ENCODE data around the gene CDS2. TPM values are rescaled to one million over a fixed set of nuclear protein-coding genes. Genes with fewer than 3 reads are reported as not detected.

CDS2 gene
- total RNA-seq, 1 experiment from 2014 or later: 25.7 TPM

DNA sequence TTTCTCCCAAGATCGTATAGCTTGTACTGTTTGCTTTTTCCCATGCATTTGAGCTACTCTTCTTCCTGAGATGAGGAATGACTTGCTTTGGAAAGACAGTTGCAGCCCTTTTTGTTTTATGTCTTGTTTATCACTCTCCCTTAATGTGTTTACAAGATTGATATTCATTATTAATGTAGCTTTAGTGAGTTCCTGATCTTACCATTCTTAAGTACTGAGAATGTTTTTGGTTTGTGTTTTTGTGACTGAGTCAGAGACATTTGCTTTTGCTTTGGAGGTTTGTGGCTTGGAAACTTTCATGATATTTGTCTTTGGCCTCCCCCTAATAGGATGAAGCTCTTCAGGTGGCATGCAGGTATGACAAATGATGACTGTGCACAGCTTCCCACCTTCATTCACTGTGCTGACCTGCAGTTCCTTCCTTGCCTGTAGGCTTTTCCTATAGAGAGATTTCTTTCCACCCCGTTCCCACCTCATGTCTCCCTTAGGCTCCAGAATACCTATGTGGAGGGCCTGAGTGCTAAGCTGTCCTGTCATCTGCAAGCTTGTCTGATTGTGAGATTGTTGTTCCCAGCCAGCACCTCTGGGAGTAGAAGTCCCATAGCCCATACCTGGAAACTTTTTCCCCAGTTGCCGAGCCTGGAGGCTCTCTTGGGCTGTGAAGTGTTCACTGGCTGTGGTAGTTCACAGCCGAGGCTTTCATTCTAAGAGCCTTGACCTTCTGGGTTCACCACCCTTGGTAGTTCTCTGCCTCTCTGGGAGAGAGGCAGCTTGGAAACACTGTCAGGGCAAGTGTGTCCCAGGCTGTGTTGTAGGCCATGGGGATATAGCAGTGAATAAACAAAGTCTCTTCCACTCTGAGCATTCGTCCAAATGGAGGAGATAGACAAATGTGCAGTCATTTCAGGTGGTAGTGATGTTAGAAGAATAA is 27.1 kb downstream of the CDS2 start:
- Mint-ChIP-seq H3K27me3 (ENCODE audit: unreplicated experiment) (no peaks in the 10 kb centered on the region), H3K9me3 (ENCODE audit: low read depth, unreplicated experiment) (peaks cover 3% of the 10 kb centered on the region), H3K36me3 (ENCODE audit: insufficient read depth, unreplicated experiment) (no peaks in the 10 kb centered on the region), H3K4me3 (ENCODE audit: low read depth, unreplicated experiment) (no peak overlapping the region), H3K4me1 (ENCODE audit: low read depth, unreplicated experiment) (peaks cover 48% of the 10 kb centered on the region), H3K27ac (ENCODE audit: unreplicated experiment) (no peak overlapping the region)
- no peak for DNase-seq
- CTCF ChIA-PET: no interaction called here
- TF ChIP-seq, protein P1, sequence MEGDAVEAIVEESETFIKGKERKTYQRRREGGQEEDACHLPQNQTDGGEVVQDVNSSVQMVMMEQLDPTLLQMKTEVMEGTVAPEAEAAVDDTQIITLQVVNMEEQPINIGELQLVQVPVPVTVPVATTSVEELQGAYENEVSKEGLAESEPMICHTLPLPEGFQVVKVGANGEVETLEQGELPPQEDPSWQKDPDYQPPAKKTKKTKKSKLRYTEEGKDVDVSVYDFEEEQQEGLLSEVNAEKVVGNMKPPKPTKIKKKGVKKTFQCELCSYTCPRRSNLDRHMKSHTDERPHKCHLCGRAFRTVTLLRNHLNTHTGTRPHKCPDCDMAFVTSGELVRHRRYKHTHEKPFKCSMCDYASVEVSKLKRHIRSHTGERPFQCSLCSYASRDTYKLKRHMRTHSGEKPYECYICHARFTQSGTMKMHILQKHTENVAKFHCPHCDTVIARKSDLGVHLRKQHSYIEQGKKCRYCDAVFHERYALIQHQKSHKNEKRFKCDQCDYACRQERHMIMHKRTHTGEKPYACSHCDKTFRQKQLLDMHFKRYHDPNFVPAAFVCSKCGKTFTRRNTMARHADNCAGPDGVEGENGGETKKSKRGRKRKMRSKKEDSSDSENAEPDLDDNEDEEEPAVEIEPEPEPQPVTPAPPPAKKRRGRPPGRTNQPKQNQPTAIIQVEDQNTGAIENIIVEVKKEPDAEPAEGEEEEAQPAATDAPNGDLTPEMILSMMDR (IDR thresholded peaks at IDR 0.05; ENCODE audit: unreplicated experiment): no peak
- intact Hi-C loops (cut with micrococcal nuclease; ENCODE audit: unreplicated experiment): no loop called here
- BruUV-seq (replicated peaks): no TSS peak

GRCh38 chr20:5154543-5154925 is 27.7 kb downstream of the CDS2 start:
- CTCF ChIA-PET: no interaction called here

GRCh38 chr20:5155404-5155803 is 28.6 kb downstream of the CDS2 start:
- CTCF ChIA-PET: no interaction called here
- Mint-ChIP-seq H3K4me3 (ENCODE audit: low read depth, unreplicated experiment) (no peak overlapping the region), H3K27ac (ENCODE audit: unreplicated experiment) (no peak overlapping the region), H3K27me3 (ENCODE audit: unreplicated experiment) (no peaks in the 10 kb centered on the region), H3K36me3 (ENCODE audit: insufficient read depth, unreplicated experiment) (no peaks in the 10 kb centered on the region), H3K4me1 (ENCODE audit: low read depth, unreplicated experiment) (peaks cover 46% of the 10 kb centered on the region), H3K9me3 (ENCODE audit: low read depth, unreplicated experiment) (peaks cover 3% of the 10 kb centered on the region)
- TF ChIP-seq, protein P1 (IDR thresholded peaks at IDR 0.05; ENCODE audit: unreplicated experiment): no peak
- intact Hi-C loops (cut with micrococcal nuclease; ENCODE audit: unreplicated experiment): no loop called here
- BruUV-seq (replicated peaks): no TSS peak
- no peak for DNase-seq

More at GRCh38 chr20:5154543-5154925, 27.7 kb downstream of the CDS2 start:
- no TSS peak for BruUV-seq (replicated peaks)
- no peaks in the 10 kb centered on the region for H3K36me3 Mint-ChIP-seq (ENCODE audit: insufficient read depth, unreplicated experiment)
- H3K27ac Mint-ChIP-seq (ENCODE audit: unreplicated experiment): no peak overlapping the region
- H3K4me1 Mint-ChIP-seq (ENCODE audit: low read depth, unreplicated experiment): peaks cover 48% of the 10 kb centered on the region
- H3K27me3 Mint-ChIP-seq (ENCODE audit: unreplicated experiment): no peaks in the 10 kb centered on the region
- no peak for DNase-seq
- TF ChIP-seq, protein P1 (IDR thresholded peaks at IDR 0.05; ENCODE audit: unreplicated experiment): no peak
- H3K9me3 Mint-ChIP-seq (ENCODE audit: low read depth, unreplicated experiment): peaks cover 3% of the 10 kb centered on the region
- H3K4me3 Mint-ChIP-seq (ENCODE audit: low read depth, unreplicated experiment): no peak overlapping the region
- intact Hi-C loops (cut with micrococcal nuclease; ENCODE audit: unreplicated experiment): no loop called here

DNA sequence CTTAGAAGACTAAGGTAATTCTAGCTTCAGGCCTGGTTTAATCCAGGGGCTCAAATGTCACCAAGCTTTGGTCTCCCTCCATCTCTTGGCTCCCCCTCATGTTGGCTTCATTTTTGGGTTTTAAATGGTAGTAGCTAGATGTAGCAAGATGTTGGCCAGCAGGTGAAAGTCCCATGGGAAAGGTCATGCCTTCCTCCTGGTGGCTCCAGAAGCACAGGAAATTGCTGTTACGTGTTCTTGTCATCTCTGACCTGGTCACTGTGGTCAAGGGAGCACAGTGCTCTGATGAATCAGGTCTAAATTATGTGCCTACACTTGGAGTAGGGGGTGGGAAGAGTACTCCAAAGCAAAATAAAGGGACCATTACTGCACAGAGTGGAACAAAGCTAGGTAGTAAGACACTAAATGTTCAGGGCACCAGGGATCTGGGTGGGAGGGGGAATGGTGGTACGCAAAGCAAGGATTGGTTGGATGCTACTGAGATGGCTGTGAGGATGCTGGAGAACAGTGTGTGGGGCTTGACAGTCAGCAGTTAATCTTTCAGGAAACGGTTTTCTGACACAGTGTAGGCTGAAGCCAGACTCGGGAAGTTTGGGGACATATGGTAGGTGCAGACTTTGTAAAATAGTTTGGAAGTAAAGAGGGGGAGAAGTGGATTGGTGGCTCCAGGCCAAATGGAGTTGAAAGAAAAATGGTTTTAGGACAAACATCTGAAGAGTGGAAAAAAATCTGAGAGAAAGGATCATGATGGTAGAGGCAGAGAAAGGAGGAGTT is 30.1 kb downstream of the CDS2 start:
- intact Hi-C loops (cut with micrococcal nuclease; ENCODE audit: unreplicated experiment): no loop called here
- H3K4me1 Mint-ChIP-seq (ENCODE audit: low read depth, unreplicated experiment): peaks cover 40% of the 10 kb centered on the region
- no peak overlapping the region for H3K27ac Mint-ChIP-seq (ENCODE audit: unreplicated experiment)
- H3K4me3 Mint-ChIP-seq (ENCODE audit: low read depth, unreplicated experiment): no peak overlapping the region
- H3K36me3 Mint-ChIP-seq (ENCODE audit: insufficient read depth, unreplicated experiment): no peaks in the 10 kb centered on the region
- TF ChIP-seq, protein P1 (IDR thresholded peaks at IDR 0.05; ENCODE audit: unreplicated experiment): no peak
- BruUV-seq (replicated peaks): no TSS peak
- H3K9me3 Mint-ChIP-seq (ENCODE audit: low read depth, unreplicated experiment): peaks cover 3% of the 10 kb centered on the region
- CTCF ChIA-PET: interaction anchor here (0.5 to 0.7 kb wide), 2 partner anchors 184 to 1565 kb away, joined by 3 read pairs; no protein-coding TSS in a partner anchor
- no peak for DNase-seq
- H3K27me3 Mint-ChIP-seq (ENCODE audit: unreplicated experiment): no peaks in the 10 kb centered on the region
